K562 treated with DMSO at 1 percent for 4 hours (cell line): ENCODE data around the gene ACTL6B. TPM values are rescaled to one million over a fixed set of nuclear protein-coding genes. Genes with fewer than 3 reads are reported as not detected.

Source experiments
- total RNA-seq: library from RNA; unstranded; fragments of 300-600 nt; gene quantifications from 2 replicates; pipeline ENCODE4 v1.2.3, GENCODE V29; 2022; ENCODE audit not compliant: insufficient read depth

The ACTL6B gene
- total RNA-seq: not detected in 2 replicates

DNA sequence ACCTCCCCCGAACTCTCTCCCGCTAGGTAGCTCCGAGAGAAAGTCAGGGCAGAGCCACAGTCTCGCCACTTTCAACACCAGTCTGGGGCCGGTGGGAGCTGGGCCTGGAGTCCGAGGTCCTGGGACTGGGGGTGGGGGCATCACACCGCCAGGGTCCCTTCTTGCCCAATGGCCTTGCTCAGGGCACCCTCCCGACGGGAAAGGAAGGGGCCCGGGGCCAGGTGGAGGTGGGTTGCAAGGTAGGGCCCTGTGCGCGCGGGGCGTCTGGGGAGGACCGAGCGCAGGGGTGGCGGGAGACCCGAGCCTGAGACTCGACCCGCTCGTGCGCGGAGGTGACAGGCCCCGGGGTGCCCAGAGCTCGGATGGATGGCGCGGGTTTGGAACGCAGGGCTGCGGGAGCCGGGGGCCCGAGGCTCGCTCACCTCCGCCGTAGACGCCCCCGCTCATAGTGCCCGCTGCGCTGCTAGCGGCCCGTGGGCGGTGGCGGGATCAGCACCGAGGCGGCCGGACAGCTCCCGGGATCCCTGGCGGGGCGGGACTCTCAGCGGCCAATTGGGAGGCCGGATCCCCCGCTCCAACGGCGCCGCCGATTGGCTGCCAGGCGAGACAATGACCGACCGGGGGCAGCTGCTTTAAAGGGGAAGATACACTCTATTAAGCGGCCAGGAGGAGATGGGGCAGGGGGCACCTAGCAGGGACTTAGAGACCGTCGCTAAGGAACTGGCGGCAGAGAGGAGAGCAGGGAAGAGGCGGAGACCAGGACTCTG is at the start of gene ACTL6B:
ACTL6B (minus strand) TSS at position 541 of the 767 bp plus-strand sequence; CDS start at position 447, 94 bp downstream.

DNA sequence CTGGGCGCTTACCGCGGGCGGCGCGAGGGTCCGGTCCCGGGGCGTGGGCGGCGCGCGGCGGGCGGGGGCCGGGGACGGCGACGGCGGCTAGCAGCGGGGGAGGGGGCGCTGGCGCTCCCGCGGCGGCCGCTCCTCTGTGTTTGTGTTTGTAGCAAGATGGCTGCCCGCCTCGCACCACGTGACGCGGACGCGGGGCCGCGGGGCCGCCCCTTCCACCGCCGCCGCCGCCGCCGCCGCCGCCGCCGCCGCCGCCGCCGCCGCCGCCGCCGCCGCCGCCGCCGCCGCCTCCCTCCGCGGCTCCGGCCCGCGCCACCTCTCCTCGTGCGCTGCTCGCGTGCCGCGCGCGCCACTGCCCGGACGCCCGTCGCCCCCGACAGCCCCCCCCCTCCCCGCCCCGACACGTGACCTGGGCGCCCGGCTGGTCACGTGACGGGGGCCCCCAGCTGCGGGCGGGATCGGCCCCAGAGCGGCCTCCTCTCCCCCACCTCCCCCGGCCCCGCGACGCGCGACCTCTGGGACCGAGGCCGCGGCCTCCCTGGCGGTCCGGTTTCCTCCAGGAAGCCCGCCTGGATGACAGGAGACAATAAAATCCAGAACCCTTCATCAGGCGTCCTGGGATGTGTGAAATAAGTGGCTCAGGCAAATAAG is 38.0 kb upstream of the ACTL6B start, which contains the start of gene GIGYF1:
GIGYF1 (minus strand) TSS at position 153 of the 648 bp plus-strand sequence. CDS start 6,012 bp downstream, outside the sequence.

DNA sequence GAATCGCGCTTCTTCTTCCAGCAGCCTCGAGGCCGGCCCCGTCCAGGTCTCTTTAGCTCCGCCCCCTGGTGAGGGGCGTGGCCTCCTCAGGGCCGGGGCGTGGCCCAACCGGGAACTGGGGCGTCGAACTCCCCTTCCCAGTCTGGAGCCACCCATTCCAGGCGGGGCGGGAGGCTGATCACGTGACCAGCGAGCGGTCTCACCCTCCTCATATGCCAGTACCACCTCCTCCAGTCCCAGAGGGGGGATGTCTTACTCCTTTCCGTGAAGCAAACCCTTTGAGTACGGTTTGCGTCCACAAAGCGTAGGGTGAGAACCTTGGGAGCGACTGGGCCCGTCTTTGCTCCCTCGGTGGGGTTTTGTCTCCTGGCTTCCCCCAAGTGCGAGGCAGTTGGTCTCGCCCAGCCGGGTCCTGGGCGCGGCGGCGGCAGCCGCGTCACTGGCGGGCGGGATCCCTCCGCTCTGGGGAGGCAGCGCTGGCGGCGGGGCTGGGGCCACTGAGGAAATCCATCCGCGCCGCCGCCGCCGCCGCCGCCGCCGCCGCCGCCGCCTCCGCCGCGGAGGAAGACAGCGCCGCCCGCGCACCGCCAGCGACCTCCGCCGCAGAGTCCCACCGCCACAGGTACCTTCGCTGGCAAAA is 17.2 kb upstream of the ACTL6B start, which contains the start of gene GNB2:
GNB2 (plus strand) TSS at position 439 of the 640 bp plus-strand sequence. CDS start 2,526 bp downstream, outside the sequence.

DNA sequence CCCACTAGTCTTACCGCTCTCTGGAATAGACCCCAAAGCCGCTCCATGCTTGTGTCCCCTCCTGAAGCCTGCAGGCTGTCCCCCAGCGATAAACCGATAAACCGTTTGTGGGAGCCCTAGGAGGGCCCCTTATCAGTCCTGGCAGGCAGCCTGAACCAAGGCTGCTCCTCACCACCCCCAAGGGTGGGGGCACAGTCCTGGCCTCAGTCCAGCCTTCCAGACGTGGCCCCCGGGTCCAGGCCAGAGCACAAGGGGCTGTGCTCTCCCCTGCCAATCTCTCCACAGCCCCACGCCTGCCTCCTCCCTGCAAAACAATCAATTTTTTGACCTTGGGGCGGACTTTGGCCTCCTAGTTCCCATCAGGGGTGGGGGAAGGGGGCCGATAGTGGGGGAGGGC is 14.8 kb downstream of the ACTL6B start, which contains the start of gene TFR2:
TFR2 (minus strand) TSS at position 90 of the 397 bp plus-strand sequence; CDS start at position 47, 43 bp downstream.

DNA sequence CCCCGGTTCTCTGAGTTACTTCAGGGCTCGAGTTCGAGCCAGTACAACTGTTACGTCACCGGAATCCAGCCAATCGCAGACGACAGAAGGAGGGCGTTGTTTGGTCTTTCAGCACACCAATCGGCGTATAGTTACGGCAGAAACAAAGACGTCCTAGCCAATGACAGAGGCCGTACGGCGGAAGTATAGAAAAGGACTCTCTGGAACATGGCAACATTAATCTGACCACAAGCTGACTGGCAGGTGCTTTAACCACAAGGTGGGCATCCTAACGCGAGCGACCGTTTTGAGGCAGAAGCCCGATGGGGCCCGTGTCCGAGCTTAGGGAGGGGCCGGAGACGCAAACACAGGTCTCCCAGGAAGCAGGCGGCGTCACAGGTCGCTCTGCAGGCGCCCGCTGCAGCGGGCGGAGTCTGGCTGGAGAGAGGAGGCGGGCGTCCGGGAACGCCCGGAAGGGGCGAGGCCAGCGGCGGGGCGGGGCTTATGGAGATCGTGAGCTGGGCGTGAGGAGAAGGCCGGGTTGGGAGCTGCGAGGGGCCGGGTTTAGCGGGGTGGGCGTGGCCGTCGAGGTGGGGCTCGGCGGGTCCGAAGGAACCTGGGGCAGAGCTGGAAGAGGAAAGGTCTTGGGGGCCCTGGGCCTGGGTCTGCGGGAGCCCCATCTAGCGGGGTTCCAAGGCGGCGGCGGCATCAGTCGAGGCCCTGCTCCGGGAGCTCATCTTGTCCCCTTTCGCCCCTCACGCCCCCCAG is 44.1 kb downstream of the ACTL6B start, which contains the start of gene MOSPD3:
MOSPD3 (plus strand) TSS at position 558 of the 747 bp plus-strand sequence. CDS start 252 bp downstream, outside the sequence.

Other genes starting within 250 kb of the ACTL6B start
- 2.4 and 5.1 TPM in 2 replicates for gene ZCWPW1, start 227.7 kb downstream of the ACTL6B start, total RNA-seq
- 71.3 and 78.0 TPM in 2 replicates for gene MEPCE, start 226.6 kb downstream of the ACTL6B start, total RNA-seq
- gene PPP1R35, start 220.0 kb downstream of the ACTL6B start, total RNA-seq: 93.1 and 101 TPM in 2 replicates
- gene SPACDR, start 192.2 kb downstream of the ACTL6B start, total RNA-seq: 2.3 and 3.3 TPM in 2 replicates
- gene TSC22D4, start 177.2 kb downstream of the ACTL6B start, total RNA-seq: 114 and 119 TPM in 2 replicates
- 0.74 and 0.88 TPM in 2 replicates for gene NYAP1, start 172.5 kb downstream of the ACTL6B start, total RNA-seq
- 13.6 and 22.2 TPM in 2 replicates for gene AGFG2, start 117.2 kb downstream of the ACTL6B start, total RNA-seq
- gene SAP25, start 82.5 kb downstream of the ACTL6B start, total RNA-seq: 11.0 and 16.3 TPM in 2 replicates
- gene LRCH4, start 70.3 kb downstream of the ACTL6B start, total RNA-seq: 68.5 and 72.5 TPM in 2 replicates
- gene FBXO24, start 70.1 kb downstream of the ACTL6B start, total RNA-seq: 0.89 TPM in 1 of 2 replicates, not detected in the other
- 13.3 and 15.8 TPM in 2 replicates for gene PCOLCE, start 54.1 kb downstream of the ACTL6B start, total RNA-seq
- gene MOSPD3, start 43.9 kb downstream of the ACTL6B start, total RNA-seq: 33.2 and 34.1 TPM in 2 replicates
- gene TFR2, start 14.9 kb downstream of the ACTL6B start, total RNA-seq: 95.8 and 146 TPM in 2 replicates
- gene GNB2, start 17.3 kb upstream of the ACTL6B start, total RNA-seq: 528 and 530 TPM in 2 replicates
- gene GIGYF1, start 37.8 kb upstream of the ACTL6B start, total RNA-seq: 23.8 and 26.5 TPM in 2 replicates
- 71.9 and 86.3 TPM in 2 replicates for gene POP7, start 49.7 kb upstream of the ACTL6B start, total RNA-seq
- gene EPO, start 64.0 kb upstream of the ACTL6B start, total RNA-seq: not detected in 2 replicates
- not detected in 2 replicates for gene ZAN, start 77.1 kb upstream of the ACTL6B start, total RNA-seq
- gene EPHB4, start 171.1 kb upstream of the ACTL6B start, total RNA-seq: 26.9 and 39.6 TPM in 2 replicates
- gene SLC12A9, start 196.3 kb upstream of the ACTL6B start, total RNA-seq: 14.5 and 16.4 TPM in 2 replicates
- 86.6 and 86.7 TPM in 2 replicates for gene TRIP6, start 210.9 kb upstream of the ACTL6B start, total RNA-seq
- 84.8 and 130 TPM in 2 replicates for gene SRRT, start 218.7 kb upstream of the ACTL6B start, total RNA-seq
- not detected in 2 replicates for gene UFSP1, start 233.3 kb upstream of the ACTL6B start, total RNA-seq
- 0.96 and 1.6 TPM in 2 replicates for gene ACHE, start 239.4 kb upstream of the ACTL6B start, total RNA-seq